K562 (cell line): Measurements from ENCODE around the gene ARID3B. TPM values are rescaled to one million over a fixed set of nuclear protein-coding genes. Genes with fewer than 3 reads are reported as not detected.

Source experiments
- ATAC-seq: fragments of 200-7000 bp; cut with Tn5 transposase; 3 replicates; pipeline ENCODE4 v1.9.1; 2020; ENCODE audit warnings: moderate library complexity
- BruUV-seq: library from RNA; stranded (reverse); fragments of 400-500 nt; replicated peaks from 2 replicates; lab custom pipeline; 2021; lab: Mats Ljungman, UMichigan
- CTCF ChIA-PET: fragments of 300-600 bp; formaldehyde crosslinking; extraction: SDS; loops from one replicate; lab custom pipeline; 2021; ENCODE audit warnings: low intra/inter-chr PET ratio; lab: Yijun Ruan, JAX
- POLR2A ChIA-PET: fragments of 300-600, 350-650 bp; sonication (Branson Sonifier 250); formaldehyde crosslinking; extraction: SDS; loops from one replicate; lab custom pipeline; 2021; ENCODE audit warnings: antibody characterized with exemption, inconsistent platforms; lab: Yijun Ruan, JAX
- DNase-seq, 4 experiments: peaks; one replicate each; pipeline versions ENCODE4 v3.0.0 to v3.0.0-alpha.2; 2011 to 2018; ENCODE audit warnings: low spot score in 3 of 4, mixed read lengths in 3 of 4; ENCODE audit errors: extremely low read depth in 1 of 4
- FAIRE-seq: peaks from 2 replicates; lab custom pipeline; 2011; peaks lifted over from hg19 to GRCh38; lab: Jason Lieb, UNC
- H2AFZ ChIP-seq: 2 replicates; pipeline ENCODE4 v1.6.0; 2011; ENCODE audit warnings: low read depth, low read length, control low read depth, inconsistent platforms
- H3K27ac ChIP-seq: fragments of 200-600 bp; 3 replicates; pipeline ENCODE4 v1.8.0; 2011; ENCODE audit warnings: low read depth, mild to moderate bottlenecking, control low read depth, inconsistent platforms, low read length, moderate library complexity, mixed read lengths; ENCODE audit errors: extremely low read depth
- H3K27me3 ChIP-seq, 2 experiments: fragments of 300-600 bp in 1 of 2; 2 replicates in 1 of 2; 3 replicates in 1 of 2; pipeline versions ENCODE4 v1.6.0 to v1.8.0; 2011; ENCODE audit warnings: inconsistent platforms in 2 of 2, low read length in 2 of 2, mild to moderate bottlenecking in 1 of 2, mixed read lengths in 1 of 2, moderate library complexity in 1 of 2; ENCODE audit not compliant: control insufficient read depth in 2 of 2, insufficient read depth in 2 of 2
- H3K36me3 ChIP-seq: fragments of 300-600 bp; 3 replicates; pipeline ENCODE4 v1.8.0; 2011; ENCODE audit warnings: mild to moderate bottlenecking, low read length, inconsistent platforms; ENCODE audit not compliant: control insufficient read depth, insufficient read depth
- H3K4me1 ChIP-seq, 2 experiments: fragments of 200-600 bp in 1 of 2; replicated peaks in 1 of 2; 2 replicates in 1 of 2; 3 replicates in 1 of 2; pipeline versions ENCODE4 v1.5.1 to v1.8.0; 2011; ENCODE audit warnings: inconsistent platforms in 2 of 2, low read length in 2 of 2, mild to moderate bottlenecking in 1 of 2, mixed read lengths in 1 of 2, moderate library complexity in 1 of 2; ENCODE audit not compliant: control insufficient read depth in 2 of 2, insufficient read depth in 2 of 2
- H3K4me2 ChIP-seq: 2 replicates; pipeline ENCODE4 v1.6.1; 2011; ENCODE audit warnings: low read length, control low read depth, inconsistent platforms, mixed read lengths; ENCODE audit not compliant: insufficient read depth
- H3K4me3 ChIP-seq: fragments of 200-600 bp; sonication (generic), shearing (Covaris generic); 2 replicates; pipeline ENCODE4 v1.5.1; 2016; ENCODE audit warnings: control low read depth, inconsistent platforms
- H3K79me2 ChIP-seq: fragments of 200-600 bp; 3 replicates; pipeline ENCODE4 v1.8.0; 2011; ENCODE audit warnings: low read length, inconsistent platforms; ENCODE audit not compliant: control insufficient read depth, insufficient read depth
- H3K9ac ChIP-seq, 2 experiments: 2 replicates each; pipeline versions ENCODE4 v1.6.0 to v1.6.1; 2011; ENCODE audit warnings: low read depth in 2 of 2, low read length in 2 of 2, control low read depth in 1 of 2, inconsistent platforms in 1 of 2, mild to moderate bottlenecking in 1 of 2, mixed read lengths in 1 of 2; ENCODE audit not compliant: insufficient read depth in 1 of 2
- H3K9me1 ChIP-seq: one replicate; pipeline ENCODE4 v1.6.0; 2011; ENCODE audit warnings: inconsistent platforms, mild to moderate bottlenecking, low read length, moderate library complexity; ENCODE audit not compliant: control insufficient read depth, insufficient read depth
- H3K9me3 ChIP-seq: replicated peaks from 2 replicates; pipeline ENCODE4 v1.5.1; 2011; ENCODE audit warnings: low read depth, low read length, inconsistent platforms; ENCODE audit not compliant: control insufficient read depth, insufficient read depth
- H4K20me1 ChIP-seq: replicated peaks from 2 replicates; pipeline ENCODE4 v1.6.1; 2011; ENCODE audit warnings: low read length, inconsistent platforms, mixed read lengths; ENCODE audit not compliant: control insufficient read depth, insufficient read depth
- CBFA2T3 ChIP-seq: fragments of 450-650 bp; IDR thresholded peaks from 2 replicates; pipeline ENCODE4 v1.6.1; 2017
- FOXA1 ChIP-seq: fragments of 450-650 bp; IDR thresholded peaks from 2 replicates; pipeline ENCODE4 v1.6.1; 2016; ENCODE audit warnings: mild to moderate bottlenecking, borderline replicate concordance
- ID3 ChIP-seq, 2 experiments: fragments of 250-450 bp in 1 of 2; fragments of 450-650 bp in 1 of 2; sonication (Bioruptor Pico) in 1 of 2; IDR thresholded peaks; 2 replicates each; pipeline versions ENCODE4 v1.6.1 to v1.8.0; 2016 to 2021; ENCODE audit warnings: mild to moderate bottlenecking in 2 of 2, moderate library complexity in 2 of 2, missing compliant biosample characterization in 1 of 2, missing genetic modification characterization in 1 of 2
- MBD2 ChIP-seq: sonication (generic); IDR thresholded peaks from 2 replicates; pipeline ENCODE4 v1.6.1; 2016; ENCODE audit warnings: low read depth, borderline replicate concordance
- MCM3 ChIP-seq: fragments of 450-650 bp; IDR thresholded peaks from 2 replicates; pipeline ENCODE4 v1.6.1; 2016
- RFX5 ChIP-seq: IDR thresholded peaks from 2 replicates; pipeline ENCODE4 v1.6.1; 2011; ENCODE audit warnings: low read depth, mild to moderate bottlenecking, improper control_type of control experiment, low read length
- RNF2 ChIP-seq: sonication (generic); IDR thresholded peaks from 2 replicates; pipeline ENCODE4 v1.6.1; 2016
- SNIP1 ChIP-seq: fragments of 450-650 bp; IDR thresholded peaks from 2 replicates; pipeline ENCODE4 v1.7.1; 2017; ENCODE audit warnings: low read depth, mild to moderate bottlenecking
- SREBF1 ChIP-seq: fragments of 150-350 bp; IDR thresholded peaks from 2 replicates; pipeline ENCODE4 v1.6.1; 2014; ENCODE audit warnings: antibody characterized with exemption, low read depth, low read length, borderline replicate concordance
- TFE3 ChIP-seq: fragments of 450-650 bp; formaldehyde crosslinking; IDR thresholded peaks from 2 replicates; pipeline ENCODE4 v1.4.0; 2020; ENCODE audit warnings: mild to moderate bottlenecking, mixed read lengths
- THRB ChIP-seq: fragments of 450-650 bp; formaldehyde crosslinking; conservative IDR thresholded peaks from 2 replicates; pipeline ENCODE4 v1.4.0; 2022; ENCODE audit warnings: mild to moderate bottlenecking, missing genetic modification characterization
- ZNF165 ChIP-seq: fragments of 250-450 bp; sonication (Bioruptor Pico); IDR thresholded peaks from 2 replicates; pipeline ENCODE4 v1.4.0; 2020; ENCODE audit warnings: borderline replicate concordance
- ZNF280B ChIP-seq: fragments of 250-450 bp; sonication (Bioruptor Pico); IDR thresholded peaks from 2 replicates; pipeline ENCODE4 v1.5.1; 2021; ENCODE audit warnings: mild to moderate bottlenecking
- ZNF408 ChIP-seq: fragments of 250-450 bp; sonication (Bioruptor Pico); IDR thresholded peaks from 2 replicates; pipeline ENCODE4 v1.4.0; 2020; ENCODE audit warnings: low read depth, mild to moderate bottlenecking, moderate library complexity
- ZNF589 ChIP-seq: fragments of 200-800 bp; sonication (Bioruptor generic); IDR thresholded peaks from 2 replicates; pipeline ENCODE4 v1.6.1; 2016; ENCODE audit warnings: low read depth, missing genetic modification characterization, missing compliant biosample characterization
- ZNF668 ChIP-seq: fragments of 250-450 bp; sonication (Bioruptor Pico); IDR thresholded peaks from 2 replicates; pipeline ENCODE4 v1.8.0; 2022; ENCODE audit warnings: mild to moderate bottlenecking, inconsistent platforms
- WGBS: fragments of 100-300 bp; shearing (Covaris generic); methylation state at CpG from one replicate; pipeline ENCODE4 v1.1.6; 2016; ENCODE audit warnings: low coverage, mixed read lengths; ENCODE audit not compliant: insufficient coverage; ENCODE audit errors: missing lambda C conversion rate; 5-methylcytosine and 5-hydroxymethylcytosine counted together
- in situ Hi-C: fragments of 300-500 bp; cut with MboI; formaldehyde crosslinking; loops from 4 replicates; pipeline ENCODE4 v1.15.0; 2018; ENCODE audit warnings: inconsistent platforms, mixed read lengths
- intact Hi-C: fragments of 100-400 bp; cut with micrococcal nuclease; formaldehyde crosslinking; loops from 2 replicates; pipeline ENCODE4 v1.14.2; 2022
- polyA plus RNA-seq, 8 experiments: library from polyadenylated mRNA; depleted of rRNA in 4 of 8; stranded (reverse) in 5 of 8; unstranded in 3 of 8; fragments of >200 nt; fragmentation: Nextera tagmentation in 2 of 8; fragmentation: Illumina TruSeq in 1 of 8; extraction: Ambion mirVana in 2 of 8; extraction: Trizol in 1 of 8; gene quantifications; 2 replicates each; pipeline versions ENCODE4 v1.2.1 to v1.2.3, GENCODE V29; 2011 to 2014; ENCODE audit warnings: inconsistent platforms in 1 of 8, missing spikeins in 1 of 8
- total RNA-seq, 7 experiments: library from RNA; depleted of rRNA in 6 of 7; stranded (reverse); fragments of >200 nt in 6 of 7; fragmentation: Illumina TruSeq in 2 of 7; extraction: Trizol in 2 of 7; gene quantifications; 2 replicates each; pipeline versions ENCODE4 v1.2.1 to v1.2.3, GENCODE V29; 2011 to 2021; ENCODE audit warnings: low replicate concordance in 1 of 7

ARID3B gene
- total and polyA plus RNA-seq, 9 of the 15 experiments (the other 6 are each of a cell fraction or from before 2014, with no cell fraction given), result 0.32 to 15.1 (median 7.1) TPM

- no peak for ATAC-seq
- 94% methylated on average over 4 of the region's 4 CpGs for WGBS
- in situ Hi-C loops, result no loop called here
- ChIA-PET POLR2A (interaction anchor here (1.6 kb wide), 1 partner anchor 19 kb away, joined by 5 read pairs; no protein-coding TSS in a partner anchor), CTCF (no interaction called here)
- Histone ChIP-seq H3K27me3 (no peaks in the 10 kb centered on the region), H3K4me1 (peaks cover 11 to 26% of the 10 kb centered on the region in 2 experiments; a peak in 4 of 5 replicates), H3K9me1 (no peaks in the 10 kb centered on the region), H3K4me3 (no peak overlapping the region), H4K20me1 (no peaks in the 10 kb centered on the region), H3K9me3 (no peaks in the 10 kb centered on the region), H3K27ac (no peak overlapping the region), H3K9ac (no peak overlapping the region), H3K36me3 (peaks cover 9% of the 10 kb centered on the region; the same call in 2 of the 3 replicates), H2AFZ (no peak overlapping the region), H3K4me2 (no peak overlapping the region), H3K79me2 (peaks cover 12% of the 10 kb centered on the region)
- TF ChIP-seq MBD2 (no peak), SNIP1 (no peak), ZNF408 (no peak), RFX5 (no peak), ZNF280B (CRISPR knock-in tag) (no peak), ZNF668 (CRISPR knock-in tag) (no peak), TFE3 (CRISPR knock-in tag) (no peak), RNF2 (no peak), ZNF165 (CRISPR knock-in tag) (no peak), THRB (CRISPR knock-in tag) (no peak), FOXA1 (no peak), SREBF1 (no peak), ID3 (CRISPR knock-in tag; IDR thresholded peaks at IDR 0.05) (no peak), ID3 (tag; IDR thresholded peaks at IDR 0.05) (no peak), ZNF589 (no peak), MCM3 (no peak), CBFA2T3 (no peak)
- no peak for FAIRE-seq
- intact Hi-C loops, result no loop called here
- no TSS peak for BruUV-seq
- no peak for DNase-seq
These were observed 53.4 kb downstream of the ARID3B start for GRCh38 chr15:74594455-74594854.
